Activated CD8-positive, alpha-beta memory T cell treated with anti-CD3 and anti-CD28 coated beads, Interleukin-2, amount 50 U/mL, for 48 hours (primary cell): ENCODE data around the gene CSRP3.

Experiments
- DNase-seq: peaks from one replicate; pipeline ENCODE4 v3.0.0-alpha.2; 2020

The CSRP3 gene

DNA sequence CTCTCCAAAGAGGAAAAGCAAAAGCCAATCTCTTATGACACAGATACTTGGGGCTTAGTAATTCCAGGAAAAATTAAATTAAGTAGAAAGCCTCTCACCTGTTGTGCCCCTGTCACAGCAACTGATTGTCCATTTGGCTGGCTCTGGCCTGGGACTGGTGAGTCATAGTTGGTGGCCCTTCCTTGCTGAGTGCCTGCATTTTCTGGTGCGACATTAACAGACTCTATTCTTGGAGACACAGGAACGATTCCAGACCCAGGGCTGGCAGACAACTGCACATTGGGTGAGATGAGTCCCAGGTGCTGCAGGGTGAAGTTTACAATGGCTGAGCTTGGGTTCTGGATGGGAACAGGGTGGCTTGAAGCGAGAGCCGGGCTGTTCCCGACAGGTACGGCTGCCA lies 23.3 kb upstream of the CSRP3 start:
- no peak for DNase-seq

DNA sequence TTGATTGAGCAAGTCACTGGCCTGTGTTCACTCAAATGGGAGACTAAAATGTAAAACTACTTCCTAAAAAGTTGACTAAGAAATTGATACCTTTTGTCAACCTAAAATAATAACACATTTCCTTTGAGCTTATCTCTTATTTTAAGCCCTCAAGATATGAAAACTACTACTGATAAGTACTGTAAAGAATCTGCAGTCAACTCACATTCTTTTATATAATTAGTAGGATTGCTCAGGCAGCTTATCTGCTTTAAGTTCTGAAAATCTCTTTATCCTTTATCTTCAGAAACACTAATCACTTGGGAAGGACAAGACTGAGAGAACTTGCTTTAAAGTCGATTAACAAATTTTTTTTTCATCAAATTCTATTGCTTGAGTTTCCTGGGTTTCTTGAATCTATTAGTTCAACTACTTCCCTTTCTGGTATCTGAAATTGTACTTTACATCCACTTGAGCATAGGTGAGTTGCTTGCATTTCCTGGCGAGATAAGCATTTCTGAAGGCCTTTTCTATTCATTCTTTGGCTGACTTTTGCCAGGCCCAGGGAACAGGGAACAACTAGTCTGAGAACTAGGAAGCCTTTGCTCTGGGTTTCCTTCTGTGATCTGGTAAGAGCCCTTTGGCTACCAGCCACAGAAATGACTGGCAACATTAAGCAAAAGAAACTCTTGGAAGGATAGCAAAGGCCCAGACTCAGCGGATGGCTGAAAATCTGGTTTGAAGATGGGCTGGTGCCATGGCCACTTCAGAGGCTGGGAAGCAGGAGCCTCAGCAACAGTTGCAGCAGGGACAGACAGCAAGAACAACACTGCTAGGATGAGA lies 19.3 kb upstream of the CSRP3 start:
- DNase-seq: no peak

DNA sequence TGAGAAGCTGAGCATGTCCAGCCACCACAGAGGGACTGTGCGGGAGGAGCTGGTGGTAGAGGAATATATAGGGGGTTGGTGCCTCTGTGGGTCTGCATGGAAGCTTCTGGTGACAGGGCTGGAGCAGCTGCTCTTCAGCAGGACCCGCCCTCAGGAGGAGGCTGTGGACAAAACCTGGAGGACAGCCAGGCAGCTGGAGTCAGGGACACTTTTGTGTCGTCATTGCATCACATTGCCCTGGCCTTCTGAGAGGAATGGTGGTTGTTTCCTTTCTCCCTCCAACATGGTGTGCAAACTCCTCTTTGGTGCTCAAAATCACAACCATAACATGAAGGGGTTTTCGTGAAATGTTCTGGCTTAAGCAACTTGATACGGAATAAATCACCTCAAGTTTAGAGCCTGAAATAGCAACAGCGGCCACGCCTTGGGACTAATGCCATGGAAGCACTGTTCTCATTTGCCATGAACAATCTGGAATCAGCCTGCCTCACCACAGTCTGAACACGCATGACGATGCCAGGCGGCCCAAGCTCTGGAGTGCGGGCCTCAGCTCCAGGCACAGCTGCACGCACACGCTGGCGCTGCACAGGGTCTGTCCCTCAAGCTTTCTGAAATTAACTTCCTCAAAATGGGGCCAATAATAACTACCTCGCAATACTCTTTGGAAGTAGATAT lies 17.1 kb upstream of the CSRP3 start:
- DNase-seq: no peak

DNA sequence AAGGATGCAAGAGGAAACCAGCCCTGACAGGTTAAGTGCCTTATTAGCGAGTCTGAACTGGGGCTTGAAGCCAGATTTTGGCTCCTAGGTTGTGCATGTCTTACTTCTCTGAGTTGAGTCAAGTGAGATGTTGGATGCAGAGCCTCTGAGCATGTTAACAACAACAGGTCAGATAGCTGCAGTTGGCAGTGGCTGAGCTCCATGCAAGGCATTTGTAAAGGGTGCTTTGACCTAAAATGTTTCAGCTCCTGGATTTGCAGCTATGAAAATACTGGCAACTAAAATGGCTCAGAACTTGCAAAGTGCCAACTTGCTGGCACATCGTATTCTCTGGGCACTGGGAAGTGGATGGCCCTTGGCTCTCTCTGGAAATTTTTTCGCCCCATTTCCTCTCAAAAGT lies 16.4 kb upstream of the CSRP3 start:
- no peak for DNase-seq

DNA sequence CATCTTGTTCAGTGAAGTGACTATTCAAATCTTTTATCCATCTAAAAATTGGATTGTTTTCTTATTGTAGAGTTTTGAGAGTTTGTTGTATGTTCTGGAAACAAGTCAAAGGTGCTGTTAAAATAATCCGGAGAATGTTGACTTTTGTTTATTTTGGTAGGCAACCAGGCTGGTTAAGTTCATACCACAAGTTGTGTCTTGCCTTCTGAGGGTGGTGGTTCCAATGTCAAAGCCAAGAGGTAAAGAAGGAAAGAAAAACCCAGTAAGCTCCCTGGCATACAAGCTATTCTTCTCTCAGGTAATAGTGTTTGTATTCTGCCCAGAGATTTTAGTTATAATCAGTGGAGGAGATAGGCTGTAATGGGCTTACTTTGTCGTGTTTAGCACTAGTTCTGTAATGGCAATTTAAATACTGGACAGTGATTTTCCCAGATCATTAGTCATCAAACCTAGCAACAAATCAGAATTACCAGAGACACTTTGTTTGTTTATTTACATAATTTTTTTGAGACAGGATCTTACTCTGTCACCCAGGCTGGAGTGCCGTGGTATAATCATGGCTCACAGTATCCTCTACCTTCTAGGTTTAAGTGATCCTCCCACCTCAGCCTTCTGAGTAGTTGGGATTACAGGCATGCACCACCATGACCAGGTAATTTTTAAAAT lies 15.1 kb upstream of the CSRP3 start:
- no peak for DNase-seq

DNA sequence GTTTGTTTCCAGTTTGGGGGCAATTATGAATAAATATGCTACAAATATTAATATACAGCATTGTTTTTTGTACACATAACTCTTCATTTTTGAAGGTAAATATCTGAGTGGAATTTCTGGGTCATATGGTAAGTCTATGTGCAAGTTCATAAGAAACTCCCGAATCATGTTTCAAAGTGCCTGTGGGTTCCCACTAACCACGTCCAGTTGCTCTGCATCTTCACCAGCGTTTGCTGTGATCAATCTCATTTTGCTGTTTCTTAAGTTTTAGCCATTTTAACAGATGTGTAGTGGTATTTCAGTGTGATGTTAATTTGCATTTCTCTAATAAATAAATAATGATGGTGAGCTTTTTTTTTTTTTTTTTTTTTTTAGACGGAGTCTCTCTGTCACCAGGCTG lies 14.2 kb upstream of the CSRP3 start:
- DNase-seq: no peak

DNA sequence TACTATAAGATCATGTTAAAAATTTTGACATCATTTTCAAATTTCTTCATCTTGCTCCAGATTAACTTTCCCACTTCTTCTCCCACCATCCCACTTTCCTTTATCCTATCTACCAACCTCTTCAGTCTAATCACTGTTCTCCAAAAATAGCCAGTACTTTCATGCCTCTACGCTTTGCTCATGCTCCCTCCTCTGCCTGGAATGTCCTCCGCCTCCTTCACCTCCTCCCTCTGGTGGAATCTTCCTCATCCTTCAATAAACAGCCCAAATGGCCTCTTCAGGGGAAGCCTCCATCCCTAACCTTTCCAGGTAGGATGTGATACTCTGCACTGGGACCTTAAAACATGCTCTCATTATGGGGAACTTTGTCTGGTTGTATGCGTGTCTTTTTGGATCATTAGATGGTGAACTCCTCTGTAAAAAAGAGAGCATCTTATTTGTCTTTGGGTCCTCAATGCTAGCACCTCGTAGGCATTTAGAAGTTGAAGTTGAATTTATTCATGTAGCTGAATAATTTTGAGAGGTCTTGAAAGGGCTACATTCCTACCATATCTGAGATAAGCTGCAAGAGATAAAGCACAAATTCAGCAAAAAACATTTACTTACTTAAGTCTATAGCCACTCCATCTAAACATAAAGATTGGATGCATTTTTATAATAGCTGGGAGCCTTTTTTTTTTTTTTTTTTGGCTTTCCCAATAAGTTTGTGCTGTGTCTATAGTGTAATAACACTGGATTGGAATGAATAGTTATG lies 8.0 kb upstream of the CSRP3 start:
- no peak for DNase-seq

DNA sequence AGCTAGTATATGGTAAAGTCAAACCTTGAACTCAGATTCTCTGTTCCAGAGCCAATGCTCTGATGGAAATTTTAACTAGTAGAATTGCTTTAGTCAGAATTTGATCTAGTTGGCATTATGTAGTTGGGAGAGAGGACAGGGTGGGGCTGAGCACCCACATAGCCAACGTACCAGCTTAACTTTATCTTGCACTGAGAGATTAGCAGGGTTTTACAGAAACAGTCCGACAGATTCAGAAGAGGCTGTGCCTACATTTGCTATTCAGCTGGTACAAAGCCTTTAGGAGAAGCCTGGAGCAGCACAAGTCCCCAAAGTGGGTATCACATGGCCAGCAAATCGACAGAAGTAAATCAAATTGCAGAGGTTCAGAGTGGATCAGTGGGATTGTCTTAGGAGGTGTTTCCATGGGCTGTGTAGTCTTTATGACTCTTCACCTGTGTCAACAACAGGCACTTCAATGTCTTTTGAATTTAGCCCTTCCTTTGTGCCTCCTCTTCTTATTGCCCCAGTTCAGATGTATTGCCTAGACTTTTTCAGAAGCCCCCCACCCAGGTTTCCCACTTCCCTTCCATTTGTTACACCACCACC lies 7.3 kb upstream of the CSRP3 start:
- no peak for DNase-seq

DNA sequence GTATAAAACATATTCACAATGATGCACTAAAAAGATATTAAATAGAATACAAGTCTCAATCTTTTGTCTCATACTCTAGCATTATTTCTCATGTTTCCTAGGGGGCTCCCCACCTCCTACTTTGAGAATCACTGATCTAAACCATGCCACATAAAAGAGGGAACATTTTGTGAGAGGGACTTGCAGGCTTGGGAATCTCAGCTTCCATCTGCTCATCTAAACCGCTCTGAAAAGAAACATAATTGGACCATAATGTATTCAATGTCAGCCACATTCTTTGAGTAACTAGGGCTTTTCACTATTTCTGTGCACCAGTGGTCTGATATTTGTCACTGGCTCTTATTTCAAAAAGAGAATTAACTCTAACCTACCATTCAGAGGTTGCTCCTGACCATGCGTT lies 6.4 kb upstream of the CSRP3 start:
- DNase-seq: no peak

DNA sequence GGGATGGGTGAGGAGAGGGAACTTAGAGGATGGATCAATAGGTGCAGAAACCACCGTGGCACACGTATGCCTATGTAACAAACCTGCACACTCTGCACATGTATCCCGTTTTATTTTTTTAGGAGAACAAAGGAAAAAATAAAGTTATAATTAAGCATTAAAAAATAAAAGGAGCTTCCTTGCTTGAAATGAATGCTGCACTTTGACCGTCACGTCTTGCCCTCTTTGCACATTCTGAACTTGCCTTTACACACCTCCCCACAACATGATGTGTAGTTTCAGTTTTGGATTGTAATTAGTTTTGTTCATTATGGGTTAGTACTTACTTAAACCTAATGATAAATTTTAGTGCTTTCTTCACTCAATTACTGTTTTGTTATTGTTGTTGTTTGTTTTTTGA lies 3.1 kb upstream of the CSRP3 start:
- DNase-seq: no peak

DNA sequence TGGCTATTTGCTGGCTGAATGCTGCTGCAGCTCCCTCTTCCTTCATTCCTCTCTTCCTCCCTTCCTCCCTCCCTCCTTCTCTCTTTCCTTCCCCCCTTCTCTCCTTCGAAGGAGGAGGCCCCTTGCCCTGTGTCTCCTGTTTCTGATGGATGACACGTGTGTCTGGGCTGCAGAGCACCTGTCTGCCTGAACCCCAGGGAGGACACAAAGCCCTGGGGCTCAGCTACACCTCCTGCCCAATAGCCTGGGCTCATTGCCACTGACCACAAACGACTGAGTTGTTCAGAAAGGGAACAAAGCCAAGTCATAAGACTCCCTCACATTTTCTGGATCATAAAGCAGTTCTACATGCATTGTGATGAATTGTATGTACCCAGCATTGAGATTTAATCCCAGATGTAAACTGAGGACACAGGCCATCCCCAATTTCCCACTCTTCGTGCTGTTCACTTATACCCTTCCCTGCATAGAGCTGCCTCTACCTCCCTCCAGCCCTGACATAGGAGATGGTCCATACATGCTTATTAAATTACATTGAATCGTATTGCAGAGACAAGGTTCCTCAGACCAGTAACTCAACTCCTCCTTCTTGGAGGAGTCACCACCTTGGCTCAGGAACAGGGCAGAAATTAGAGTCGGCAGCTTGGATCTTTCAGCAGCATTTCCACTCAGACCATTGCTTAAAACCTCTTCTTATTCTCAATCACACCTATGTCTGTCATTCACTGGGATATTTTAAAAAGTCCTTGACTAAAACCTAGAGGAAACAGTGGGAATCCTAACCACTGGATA lies 1.2 kb downstream of the CSRP3 start:
- DNase-seq: no peak

DNA sequence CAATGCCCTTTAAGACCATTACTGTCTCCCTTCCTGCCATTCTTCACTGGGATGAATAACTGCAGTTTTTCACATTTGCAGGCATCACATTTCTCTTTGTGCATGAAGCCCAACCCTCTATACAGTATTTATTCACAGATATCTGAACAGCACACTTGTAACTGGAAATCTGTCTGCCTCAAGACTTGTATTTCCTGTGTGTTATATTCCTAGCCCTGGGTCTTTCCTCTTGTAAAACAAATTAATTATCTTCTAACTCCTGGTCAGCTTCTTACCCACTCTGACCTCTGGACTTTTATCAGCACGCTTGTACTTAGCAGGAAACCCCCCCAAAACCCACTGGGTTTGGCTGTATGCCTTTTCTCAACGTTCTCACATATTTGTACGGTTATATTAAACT lies 2.0 kb downstream of the CSRP3 start:
- DNase-seq: no peak

DNA sequence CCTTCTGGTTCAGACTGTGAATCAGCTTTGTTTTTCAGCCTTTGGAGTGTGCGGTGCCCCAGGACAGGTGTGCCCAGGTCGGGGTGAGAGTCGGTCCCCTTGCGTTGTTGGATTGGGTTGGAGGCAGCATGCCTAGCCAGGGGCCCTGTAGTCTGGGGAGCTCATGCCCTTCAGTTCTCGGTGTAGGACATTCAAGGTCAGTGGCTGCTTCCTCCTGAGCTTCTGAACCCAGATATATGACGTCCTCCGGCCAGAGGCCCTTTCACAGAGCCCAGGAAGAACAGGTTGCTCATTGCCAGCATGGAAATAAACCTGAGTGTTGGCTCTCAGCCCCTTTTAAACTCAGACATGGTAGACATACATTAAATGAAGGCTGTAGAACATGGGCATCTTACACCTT lies 2.7 kb downstream of the CSRP3 start:
- no peak for DNase-seq

DNA sequence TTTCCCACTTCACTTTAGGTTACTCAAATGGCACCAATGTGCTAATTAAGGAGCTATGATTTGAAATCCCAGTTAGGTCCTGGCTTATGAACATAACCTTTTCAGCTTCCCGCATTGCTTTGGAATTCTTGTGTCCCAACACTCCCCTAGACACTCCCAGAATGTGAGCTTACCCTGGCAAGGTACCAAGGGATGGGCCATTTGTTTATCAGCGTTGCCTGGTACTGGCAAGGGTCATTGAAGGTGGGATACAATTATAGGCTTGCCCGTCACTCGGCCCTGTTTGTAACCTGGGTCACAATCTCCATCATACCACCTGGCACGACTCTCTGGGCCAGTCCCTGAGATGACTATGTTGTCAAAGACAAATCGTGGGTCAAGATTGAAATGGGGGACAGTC lies 5.4 kb downstream of the CSRP3 start:
- DNase-seq: no peak

DNA sequence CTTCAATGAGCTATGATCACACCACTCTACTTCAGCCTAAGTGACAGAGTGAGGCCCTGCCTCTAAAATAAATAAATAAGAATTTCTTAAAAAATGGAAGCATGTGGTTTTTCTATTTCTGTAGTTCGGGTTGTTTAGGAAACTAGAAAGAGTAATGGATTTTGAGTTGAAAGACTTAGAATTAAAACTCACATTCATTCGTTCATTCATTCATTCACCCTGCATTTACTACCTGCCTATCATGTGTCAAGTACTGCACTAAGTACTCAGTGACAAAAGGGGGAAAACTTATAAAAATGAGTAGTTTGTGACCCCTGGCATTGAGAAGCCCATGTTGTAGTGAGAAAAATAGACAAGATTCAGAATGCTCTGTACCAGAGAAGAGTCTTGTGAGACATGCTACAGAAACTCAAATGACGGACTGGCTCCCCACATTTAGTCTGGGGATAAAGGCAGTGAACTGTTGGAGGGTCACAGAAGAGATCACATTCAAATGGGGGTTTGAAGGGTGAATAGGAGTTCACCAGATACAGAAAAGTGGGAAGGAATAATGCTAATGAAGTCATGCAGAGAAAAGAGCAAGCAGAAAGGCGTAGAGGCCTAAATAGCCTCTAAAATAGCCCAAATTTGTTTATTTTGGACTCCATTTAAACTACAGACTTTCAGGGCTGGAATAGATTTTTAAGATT lies 7.0 kb downstream of the CSRP3 start:
- no peak for DNase-seq

DNA sequence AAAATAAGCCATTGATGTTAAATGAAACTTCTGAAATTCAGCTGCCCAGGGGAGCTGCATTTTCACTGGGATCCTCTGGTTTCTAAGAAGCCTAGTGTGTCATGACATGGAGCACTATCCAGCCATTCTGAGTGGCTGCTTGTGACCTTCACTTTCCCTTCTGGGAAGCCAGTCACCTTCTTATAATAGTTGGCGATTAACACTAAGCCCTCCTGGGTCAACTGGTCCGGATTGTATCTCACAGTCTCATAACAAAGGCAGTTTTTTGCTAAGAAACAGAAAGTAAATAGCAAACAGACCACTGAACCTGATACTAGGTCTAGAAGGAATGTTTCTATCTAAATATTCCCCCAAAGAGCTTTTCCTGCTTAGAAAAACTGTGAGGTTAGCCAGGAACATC lies 7.9 kb downstream of the CSRP3 start:
- DNase-seq: no peak

DNA sequence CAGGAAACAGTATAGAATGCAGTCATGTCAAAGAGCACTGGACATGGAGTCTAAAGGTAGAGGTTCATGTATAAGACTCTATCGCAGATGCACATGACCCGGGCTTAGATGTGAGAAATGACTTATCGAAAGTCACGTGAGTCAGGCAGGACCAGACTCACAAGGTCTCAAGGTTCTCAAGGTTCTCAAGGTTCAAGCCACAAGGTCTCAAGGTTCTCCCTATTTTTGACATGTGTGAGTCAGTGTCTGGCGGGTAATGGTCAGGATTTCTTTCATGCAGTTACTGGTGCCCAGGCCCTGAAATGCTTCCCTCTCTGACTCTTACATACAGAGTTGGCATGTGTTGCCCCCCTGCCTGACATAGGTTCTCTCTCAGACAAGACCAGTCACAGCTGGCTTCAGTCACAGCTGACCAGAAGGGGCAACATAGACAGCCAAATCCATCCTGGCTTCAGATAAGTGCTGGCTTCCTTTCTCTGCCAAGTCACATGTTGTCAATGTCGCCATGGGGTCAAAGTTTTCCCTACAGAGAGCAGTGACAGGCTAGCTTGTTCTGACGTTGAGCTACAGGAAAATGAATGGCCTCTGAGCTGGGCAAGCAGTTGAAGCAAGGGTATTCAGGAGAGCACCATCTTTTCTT lies 10.1 kb downstream of the CSRP3 start:
- DNase-seq: no peak

DNA sequence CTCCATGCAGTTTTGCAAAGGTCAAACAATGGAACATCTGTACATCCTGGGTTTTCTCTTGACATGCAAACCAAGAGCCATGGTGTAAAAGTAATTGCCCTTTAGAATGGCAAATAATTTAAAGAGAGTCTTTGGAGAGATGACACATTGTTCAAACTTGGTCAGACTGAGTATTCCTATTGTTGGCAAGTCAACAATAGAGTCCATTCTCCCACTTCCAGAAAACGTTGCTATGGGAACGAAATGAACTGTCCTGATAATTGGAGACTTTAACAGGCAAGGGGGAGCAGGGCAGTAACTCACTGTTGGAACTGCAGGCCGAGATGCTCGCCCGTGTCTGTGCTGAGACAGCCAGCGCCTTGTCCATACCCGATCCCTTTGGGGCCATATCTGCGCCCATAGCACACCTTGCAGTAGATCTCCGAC lies 13.9 kb downstream of the CSRP3 start:
- DNase-seq: no peak

DNA sequence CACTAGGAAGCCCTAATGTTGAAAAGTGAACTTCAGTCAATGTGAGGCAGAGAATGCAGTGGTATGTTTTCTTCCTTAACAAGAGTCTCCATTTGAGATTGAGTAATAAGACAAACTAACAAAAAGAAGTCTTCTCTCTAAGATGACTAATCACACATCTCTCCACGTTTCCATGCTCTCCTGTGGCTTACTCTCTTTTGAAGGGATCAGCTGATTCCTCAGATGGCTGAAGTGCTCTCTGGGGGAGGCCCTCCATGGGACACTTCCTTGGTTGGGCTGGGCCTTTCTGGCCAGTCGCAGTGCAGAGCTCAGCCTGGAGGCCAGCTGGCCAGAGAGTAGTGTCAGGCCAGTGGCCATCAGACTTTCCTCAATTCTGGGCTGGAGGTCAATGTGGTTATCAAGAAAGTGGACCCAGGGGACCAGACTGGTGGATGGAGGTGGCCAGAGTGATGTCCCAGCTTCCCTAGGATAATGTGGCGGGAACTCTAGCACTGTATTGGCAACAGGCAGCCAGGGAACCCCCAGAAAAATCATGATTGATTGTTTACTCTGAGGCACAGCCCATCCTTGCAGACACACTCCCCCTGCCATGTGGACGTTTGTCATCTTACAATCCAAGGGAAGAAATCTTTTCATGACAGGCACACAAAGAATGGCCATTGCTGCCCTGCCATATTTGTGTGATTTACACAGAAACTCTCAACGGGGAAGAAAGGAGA lies 14.5 kb downstream of the CSRP3 start:
- no peak for DNase-seq

DNA sequence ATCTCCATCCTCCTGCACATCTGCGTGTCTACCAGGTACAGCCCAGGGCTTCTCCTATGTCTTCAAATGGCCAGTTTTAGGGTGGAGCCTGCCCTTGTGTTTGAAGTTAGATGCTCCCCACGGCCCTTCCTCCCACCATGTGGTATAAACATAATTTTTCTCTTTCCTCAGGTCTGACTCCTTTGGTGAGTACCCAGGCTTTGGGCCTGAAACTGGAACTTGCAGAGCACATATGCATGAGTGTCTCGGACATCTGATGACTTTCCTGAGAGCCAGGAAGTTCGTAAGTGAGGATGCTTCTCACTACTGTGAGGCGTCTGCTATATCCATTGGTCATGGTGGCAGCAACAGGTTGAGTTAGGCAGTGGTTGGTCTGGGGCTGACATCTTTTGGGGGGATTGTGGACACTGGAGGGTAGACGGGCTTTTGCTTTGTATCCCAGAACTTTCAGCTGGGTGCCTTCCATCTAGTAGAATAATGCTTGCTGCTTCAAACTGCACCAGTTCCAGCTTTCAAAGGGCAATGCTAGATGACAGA lies 16.2 kb downstream of the CSRP3 start:
- no peak for DNase-seq
